NCI-H2227 treated with DMSO at 0.1 percent for 48 hours (cell line): ENCODE data around the gene GTF2B.
A peak's percentile ranks its signal among the peaks of the same experiment; 100 is the strongest.
"Not testable (repeated sequence)": the region's sequence is repeated elsewhere in the genome, so short reads cannot be mapped to it uniquely, and the experiment has no call there.

ENCODE experiments used
- DNase-seq: peaks from one replicate; lab custom pipeline; 2025; lab: John Stamatoyannopoulos, UW

Gene GTF2B

GRCh38 chr1:88885933-88886332 is 5.4 kb downstream of the GTF2B start:
- DNase-seq: no peak

GRCh38 chr1:88883156-88883555 is 8.2 kb downstream of the GTF2B start:
- no peak for DNase-seq

DNA sequence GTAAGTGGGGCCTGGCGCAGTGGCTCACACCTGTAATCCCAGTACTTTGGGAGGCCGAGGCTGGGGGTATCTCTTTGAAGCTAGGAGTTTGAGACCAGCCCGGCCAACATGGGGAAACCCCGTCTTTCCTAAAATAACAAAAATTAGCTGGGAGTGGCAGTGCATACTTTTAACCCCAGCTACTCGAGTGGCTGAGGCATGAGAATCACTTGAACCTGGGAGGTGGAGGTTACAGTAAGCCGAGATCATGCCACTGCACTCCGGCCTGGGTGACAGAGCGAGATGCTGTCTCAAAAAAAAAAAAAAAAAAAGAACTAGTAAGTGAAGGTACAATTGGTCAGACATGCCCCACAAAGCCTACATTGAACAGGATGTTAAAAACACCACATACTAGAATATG is 10.7 kb downstream of the GTF2B start:
- not testable (repeated sequence) for DNase-seq

GRCh38 chr1:88878731-88879130 is 12.6 kb downstream of the GTF2B start:
- no peak for DNase-seq

GRCh38 chr1:88877911-88878310 is 13.5 kb downstream of the GTF2B start:
- DNase-seq: no peak

DNA sequence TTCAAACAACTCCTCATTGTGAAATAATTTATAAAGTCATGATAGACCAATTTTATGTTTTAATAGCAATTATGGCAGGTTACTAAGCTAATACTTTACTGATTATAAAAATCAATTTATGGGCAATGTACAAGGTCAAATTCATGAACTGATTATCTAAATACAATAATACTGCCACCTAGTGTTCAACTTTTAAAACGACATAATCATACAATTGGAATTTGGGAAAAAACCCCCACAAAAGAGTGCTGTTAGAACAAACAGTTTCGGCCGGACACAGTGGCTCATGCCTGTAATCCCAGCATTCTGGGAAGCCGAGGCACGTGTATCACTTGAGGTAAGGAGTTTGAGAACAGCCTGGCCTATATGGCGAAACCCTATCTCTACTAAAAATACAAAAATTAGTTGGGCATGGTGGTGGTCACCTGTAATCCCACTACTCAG is 14.0 kb downstream of the GTF2B start:
- peak; percentile 44 for DNase-seq

DNA sequence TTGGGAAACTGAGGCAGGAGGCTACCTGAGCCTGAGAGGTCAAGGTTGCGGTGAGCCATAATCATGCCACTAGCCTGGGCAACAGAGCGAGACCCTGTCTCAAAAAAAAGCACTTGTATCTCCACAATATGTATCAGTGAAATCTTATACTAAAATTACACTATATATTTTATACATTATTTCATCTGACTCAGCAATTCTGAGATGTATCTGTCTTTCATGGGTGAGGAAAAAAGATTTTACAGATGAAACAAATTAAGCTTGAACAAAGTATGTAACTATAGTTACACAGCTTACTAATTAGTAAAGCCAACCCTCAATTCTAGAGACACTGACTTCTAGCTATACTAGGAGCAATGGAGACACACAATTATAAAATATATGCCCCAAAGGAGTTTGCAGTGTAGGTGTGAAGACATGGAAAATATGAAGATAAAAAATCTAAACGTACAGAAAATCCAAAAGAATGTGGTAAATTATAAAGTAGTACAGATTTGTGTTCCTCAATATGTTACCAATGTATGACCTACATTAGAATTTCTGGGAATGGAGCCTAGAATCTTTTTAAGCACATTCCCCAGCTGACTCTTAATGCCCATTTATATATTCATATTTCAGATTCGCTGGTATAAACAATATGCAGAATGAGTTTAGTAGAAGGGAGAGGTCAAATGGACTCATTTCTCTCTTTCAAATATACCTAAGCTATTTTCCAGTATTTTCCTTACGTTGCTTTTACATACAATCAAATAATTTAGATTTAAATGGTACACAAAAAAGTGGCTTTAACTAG is 14.6 kb downstream of the GTF2B start:
- DNase-seq: no peak

GRCh38 chr1:88875595-88875994 is 15.8 kb downstream of the GTF2B start:
- no peak for DNase-seq

DNA sequence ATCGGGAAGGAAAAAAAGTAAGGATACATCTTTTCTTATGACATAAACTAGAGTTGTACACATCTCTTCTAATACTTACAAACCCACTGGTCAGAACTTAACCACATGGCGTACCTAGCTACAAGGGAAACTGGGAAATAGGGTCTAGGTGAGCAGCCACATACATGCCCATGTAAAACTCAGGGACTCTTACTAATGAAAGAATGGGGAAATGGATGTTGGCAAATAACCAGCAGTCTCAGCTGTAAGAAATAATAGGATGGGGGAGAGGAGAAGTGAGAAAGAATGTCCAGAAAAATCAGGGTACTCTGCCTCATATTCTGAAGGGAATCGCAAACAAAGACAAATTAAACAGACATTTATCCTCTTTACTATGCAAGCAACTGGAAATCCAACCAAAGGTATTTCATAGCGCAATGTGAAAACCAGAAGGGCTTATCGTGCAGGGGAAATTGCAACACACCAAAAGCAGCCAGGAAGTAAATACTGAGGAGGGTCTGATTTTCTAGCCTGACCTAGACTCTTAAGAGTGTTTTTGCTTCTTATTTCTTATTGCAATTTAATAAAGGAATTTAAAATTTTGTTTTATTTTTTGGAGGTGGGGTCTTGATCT is 17.5 kb downstream of the GTF2B start:
- no peak for DNase-seq

GRCh38 chr1:88869644-88870043 is 21.7 kb downstream of the GTF2B start:
- DNase-seq: not testable (repeated sequence)

GRCh38 chr1:88867743-88868521 is 23.4 kb downstream of the GTF2B start:
- no peak for DNase-seq

DNA sequence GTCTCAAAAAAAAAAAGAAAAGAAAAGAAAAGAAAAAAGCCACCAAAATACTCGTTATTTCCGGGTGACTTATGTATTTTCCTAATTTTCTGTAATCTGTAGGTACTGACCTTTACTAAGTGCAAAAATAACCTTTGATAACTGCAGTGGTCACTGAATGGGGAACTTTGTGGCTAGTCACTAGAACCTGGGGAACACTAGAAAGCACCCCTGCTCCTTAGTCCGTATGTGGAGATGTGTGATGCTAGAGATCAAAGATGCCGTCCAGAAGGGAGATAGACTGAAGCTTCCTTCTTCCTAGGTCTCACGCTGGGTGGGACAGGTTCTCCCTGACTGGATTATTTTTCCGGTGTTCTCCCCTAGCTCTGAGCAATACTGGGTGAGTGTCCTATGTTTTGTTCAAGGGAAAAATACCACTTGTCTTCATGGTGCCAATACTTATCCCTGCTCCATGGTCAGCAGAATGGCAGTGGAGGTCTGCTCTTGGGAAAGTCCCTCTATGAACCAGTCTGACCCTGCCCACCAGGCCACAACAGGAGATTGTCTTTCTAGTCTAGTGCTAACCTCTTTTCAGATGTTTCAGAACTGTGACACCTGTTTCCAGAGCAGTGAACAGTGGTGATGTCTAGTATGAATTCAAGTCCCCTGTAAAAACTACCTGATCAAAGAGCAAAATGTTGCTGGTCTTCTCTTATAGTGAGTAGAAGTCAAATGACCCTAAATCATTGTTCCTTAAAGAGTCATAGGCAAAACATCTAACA is 39.9 kb downstream of the GTF2B start:
- no peak for DNase-seq

GRCh38 chr1:88847643-88848042 is 43.7 kb downstream of the GTF2B start:
- DNase-seq: no peak

DNA sequence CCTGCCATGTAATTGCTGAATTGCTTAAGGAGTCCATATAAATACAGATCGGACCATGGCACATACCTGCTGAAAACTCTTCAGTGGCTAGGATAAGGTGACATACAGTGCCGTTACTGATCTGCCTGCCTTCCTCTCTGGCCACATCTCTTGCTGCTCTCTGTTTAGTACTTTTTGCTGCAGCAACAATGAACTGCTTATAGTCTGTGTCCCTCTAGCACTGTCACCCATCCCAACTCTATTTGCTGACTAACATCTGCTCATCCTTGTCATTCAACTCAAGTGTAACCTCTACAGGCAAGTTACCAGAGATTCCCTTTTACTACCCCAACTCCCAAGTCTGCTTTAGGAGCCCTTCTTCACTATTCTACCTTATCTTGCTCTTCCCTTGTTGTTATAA is 65.6 kb downstream of the GTF2B start:
- no peak for DNase-seq

DNA sequence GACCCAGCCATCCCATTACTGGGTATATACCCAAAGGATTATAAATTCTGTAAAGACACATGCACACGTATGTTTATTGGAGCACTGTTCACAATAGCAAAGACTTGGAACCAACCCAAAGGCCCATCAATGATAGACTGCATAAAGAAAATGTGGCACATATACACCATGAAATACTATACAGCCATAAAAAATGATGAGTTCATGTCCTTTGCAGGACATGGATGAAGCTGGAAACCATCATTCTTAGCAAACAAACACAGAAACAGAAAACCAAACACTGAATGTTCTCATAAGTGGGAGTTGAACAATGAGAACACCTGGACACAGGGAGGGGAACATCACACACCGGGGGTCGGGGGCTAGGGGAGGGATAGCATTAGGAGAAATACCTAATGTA is 71.7 kb downstream of the GTF2B start:
- not testable (repeated sequence) for DNase-seq

DNA sequence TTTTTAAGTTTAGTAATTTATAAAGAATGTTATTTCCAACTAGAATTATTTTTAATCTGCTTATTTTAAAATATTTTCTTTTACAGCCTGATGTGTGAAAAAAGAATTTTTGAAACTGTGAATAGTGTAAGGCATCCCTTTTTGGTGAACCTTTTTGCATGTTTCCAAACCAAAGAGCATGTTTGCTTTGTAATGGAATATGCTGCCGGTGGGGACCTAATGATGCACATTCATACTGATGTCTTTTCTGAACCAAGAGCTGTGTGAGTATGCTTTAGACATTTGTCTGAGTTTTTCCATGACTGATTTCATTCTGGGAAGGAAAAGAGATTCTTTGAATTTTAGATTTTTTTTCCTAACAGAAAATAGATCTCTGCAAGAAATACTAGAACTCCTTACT is 77.9 kb downstream of the GTF2B start:
- DNase-seq: no peak

DNA sequence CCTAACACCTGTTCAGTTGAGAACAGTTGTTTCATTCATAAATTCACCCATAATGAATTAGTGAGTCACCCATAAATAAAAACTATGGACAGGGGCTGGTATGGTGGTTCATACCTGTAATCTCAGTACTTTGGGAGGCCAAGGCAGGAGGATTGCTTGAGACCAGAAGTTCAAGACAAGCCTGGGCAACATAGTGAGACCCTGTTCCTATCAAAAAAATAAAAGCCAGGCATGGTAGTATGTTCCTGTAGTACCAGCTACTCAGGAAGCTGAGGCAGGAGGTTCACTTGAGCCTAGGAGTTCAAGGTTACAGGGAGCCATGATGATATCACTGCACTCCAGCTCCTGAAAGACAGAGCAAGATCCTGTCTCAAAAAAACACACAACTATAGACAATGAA is 79.0 kb downstream of the GTF2B start:
- no peak for DNase-seq

- DNase-seq: no peak
Observed at GRCh38 chr1:88803444-88803843, 87.9 kb downstream of the GTF2B start.

- DNase-seq: no peak
Observed at GRCh38 chr1:88802950-88803349, 88.4 kb downstream of the GTF2B start.
